ENCODE data around the gene NUMB.
"Not testable (repeated sequence)": the region's sequence is repeated elsewhere in the genome, so short reads cannot be mapped to it uniquely, and the experiment has no call there.

The NUMB gene

GRCh38 chr14:73463411-73463810 is 5.1 kb upstream of the NUMB start:
- DNase-seq = peak; percentile 30 to 34

DNA sequence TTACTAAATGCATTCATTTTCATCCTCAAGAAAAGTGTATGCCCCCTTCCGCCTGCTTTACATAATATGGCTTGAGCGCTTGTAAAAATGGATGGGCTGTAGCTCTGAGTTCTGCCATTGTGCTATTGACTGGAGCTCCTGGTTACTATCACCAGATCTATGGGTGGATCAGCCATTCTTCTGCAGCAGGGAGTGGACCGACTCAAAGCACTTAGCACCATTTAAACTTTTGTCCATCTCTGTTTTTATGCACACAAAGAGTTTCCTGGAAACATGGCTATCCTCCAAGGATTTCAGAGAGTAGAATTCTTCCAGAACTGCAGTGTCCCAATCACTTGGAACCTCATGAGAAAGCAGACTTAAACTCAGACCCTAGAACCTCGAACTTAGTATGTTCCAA is 4.5 kb upstream of the NUMB start:
- DNase-seq = no peak

- DNase-seq = peak; percentile 47 to 54
Measured at GRCh38 chr14:73462048-73462715, 3.8 kb upstream of the NUMB start.

DNA sequence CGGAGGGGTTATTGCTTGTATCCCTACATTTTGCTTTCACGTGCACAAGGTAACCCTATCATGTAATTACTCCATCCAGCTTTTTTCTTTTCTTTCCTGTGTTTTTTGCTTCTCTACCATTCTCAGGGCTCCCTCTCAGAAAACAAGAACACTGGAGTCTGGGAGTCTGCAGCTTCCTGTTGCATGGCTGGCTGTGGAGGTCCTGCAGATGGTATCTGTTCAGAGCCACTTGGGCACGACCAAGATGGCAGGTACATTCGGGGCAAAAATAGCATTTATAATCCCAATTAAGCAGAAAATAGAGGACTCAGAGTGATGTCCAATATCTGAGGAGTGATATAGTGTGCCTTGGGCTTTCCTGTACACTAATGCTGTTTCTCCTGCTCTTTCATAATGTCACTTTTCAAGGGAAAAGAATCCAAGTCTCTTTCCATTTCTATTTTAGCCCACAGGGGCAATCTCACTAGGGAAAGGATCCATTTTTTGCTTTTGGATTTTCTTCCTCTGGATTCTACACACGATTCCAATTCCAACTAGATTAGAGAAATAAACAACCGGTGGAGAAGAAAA is 3.2 kb upstream of the NUMB start:
- DNase-seq = no peak

GRCh38 chr14:73460691-73461127 is 2.4 kb upstream of the NUMB start:
- DNase-seq = no peak

DNA sequence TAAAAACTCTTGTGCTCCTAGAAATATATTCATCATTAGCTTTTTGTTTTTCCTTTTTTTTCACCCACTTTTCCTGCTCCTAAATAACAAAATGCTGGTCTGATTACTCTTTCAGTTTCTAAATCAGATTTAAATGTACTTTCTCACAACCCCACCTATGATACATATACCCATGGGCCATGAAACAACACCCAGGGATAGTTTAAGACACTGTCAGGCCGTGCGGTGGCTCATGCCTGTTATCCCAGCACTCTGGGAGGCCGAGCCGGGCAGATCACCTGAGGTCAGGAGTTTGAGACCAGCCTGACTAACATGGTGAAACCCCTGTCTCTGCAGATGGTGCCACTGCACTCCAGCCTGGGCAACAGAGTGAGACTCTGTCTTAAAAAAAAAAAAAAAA is 1.6 kb upstream of the NUMB start:
- no peak for DNase-seq

DNA sequence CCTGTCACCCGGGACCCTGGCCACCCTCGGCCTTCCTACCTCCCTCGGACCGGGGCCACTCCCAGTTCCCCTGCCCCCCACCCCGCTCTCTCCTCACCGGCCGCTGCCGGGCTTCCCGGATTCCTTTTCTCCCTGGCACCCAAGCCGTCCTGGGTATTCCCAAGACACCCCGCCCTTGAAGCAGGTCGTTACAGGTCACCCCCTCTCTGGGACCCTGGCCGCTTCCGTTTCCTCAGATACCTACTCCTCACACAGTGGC is 493 bp downstream of the NUMB start:
- DNase-seq = peak in 1 of 2 donors; percentile 57

DNA sequence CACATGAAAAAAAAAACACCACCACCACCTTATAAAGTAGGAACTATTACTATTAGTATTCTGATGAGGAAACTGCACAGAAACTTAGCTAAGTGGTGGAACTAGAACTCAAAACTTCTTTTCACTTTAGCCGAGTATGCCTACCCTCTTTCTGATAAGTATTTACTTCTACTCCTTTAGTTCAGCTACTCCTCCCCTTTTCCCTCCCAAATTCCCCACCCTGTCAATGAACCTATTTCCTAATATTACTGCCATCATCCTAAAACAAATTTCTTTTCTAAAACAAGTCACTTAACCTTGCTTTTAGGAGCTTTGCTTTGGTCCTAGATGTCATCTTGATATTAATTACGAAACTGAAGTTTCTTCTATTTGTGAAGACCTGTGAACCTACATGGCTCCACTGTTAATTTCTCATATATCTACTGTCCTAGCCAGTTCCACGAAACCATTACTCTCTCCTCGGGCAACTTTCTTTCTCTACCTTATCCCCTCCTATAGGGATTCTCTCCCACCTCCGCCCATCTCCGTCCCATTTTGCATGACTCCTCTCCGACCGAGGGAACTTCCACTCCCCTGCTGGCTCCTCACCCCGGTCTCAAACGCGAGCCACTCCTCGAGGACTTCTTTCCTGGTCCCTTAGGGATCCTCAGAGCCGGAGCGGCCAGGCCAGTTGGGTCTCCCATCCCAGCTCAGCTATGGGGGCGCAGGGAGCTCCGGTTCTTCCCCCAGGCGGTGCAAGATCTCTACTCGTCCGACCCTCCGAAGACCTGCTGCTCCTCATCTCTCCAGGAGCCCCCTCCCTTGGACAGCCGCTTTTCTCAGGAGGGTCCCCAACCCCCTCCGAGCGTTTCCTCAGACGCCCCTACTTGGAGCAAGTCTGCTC is 1.1 kb downstream of the NUMB start:
- peak in 1 of 2 donors; percentile 57 for DNase-seq

DNA sequence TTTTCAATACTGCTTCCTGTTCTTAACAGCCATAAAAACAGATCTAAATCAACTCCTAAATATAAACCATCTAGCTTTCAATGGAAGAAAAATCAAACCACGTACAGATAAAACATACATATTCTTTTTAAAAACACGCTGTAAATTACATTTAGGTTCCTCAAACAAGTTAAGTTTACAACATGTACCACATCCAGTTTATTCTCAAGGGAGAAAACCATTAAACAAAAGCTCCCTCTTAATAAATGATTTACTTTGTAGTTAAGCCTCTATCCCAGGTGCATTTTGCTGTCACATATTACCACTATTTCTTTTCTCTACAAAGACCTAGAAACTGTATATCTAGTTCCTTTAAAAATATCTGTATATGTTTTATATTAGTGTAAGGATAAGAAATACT is 3.1 kb downstream of the NUMB start:
- no peak for DNase-seq

DNA sequence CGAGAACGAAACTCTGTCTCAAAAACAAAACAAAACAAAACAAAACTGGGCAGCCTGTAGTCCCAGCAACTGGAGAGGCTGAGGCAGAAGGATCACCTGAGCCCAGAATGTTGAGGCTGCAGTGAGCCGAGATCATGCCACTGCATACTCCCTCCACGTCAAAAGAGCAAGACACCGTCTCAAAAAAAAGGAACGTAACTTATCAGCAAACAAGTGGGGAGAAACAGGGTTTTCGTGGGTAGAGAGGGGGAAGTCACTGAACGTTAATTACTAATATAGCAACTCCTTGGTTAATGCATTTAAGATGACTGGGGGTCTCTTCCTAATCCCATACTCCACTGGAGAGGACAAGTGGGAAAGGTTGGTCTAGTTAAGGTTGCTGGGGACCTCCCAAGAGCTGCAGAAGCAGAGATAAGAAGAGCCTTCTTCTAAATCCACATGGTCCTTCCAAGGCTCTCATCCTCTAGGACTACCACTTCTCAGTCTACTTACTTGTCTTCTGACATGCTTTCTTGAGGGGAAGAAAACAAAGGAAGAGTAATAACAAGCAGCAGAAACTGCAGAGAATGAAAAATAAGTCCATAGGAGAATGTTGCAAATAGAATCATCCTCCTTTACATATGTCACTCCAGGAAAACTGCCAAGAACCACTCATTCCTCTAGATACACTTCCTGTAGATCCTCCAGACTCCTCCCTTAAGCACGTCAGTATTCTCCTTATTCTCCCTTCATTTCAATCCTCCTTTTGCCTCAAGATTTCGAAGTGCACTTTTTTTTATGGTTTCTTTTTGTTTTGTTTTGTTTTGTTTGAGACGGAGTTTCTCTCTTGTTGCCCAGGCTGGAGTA is 5.8 kb downstream of the NUMB start:
- DNase-seq = no peak

GRCh38 chr14:73443758-73444157 is 14.6 kb downstream of the NUMB start:
- no peak for DNase-seq

DNA sequence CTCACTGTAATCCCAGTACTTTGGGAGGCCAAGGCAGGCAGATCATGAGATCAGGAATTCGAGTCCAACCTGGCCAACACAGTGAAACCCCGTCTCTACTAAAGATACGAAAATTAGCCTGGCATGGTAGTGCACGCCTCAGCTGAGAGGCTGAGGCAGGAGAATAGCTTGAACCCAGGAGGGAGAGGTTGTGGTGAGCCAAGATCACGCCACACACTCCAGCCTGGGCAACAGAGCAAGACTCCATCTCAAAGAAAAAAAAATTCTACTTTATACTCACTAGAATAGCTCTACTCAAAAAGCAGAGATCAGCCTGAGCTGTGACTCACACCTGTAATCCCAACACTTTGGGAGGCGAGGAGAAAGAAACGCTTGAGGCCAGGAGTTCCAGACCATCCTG is 17.1 kb downstream of the NUMB start:
- DNase-seq = no peak

GRCh38 chr14:73438993-73439392 is 19.4 kb downstream of the NUMB start:
- DNase-seq = no peak

- no peak for DNase-seq
Measured at GRCh38 chr14:73437206-73437605, 21.1 kb downstream of the NUMB start.

- DNase-seq = no peak
Measured at GRCh38 chr14:73432124-73432523, 26.2 kb downstream of the NUMB start.

DNA sequence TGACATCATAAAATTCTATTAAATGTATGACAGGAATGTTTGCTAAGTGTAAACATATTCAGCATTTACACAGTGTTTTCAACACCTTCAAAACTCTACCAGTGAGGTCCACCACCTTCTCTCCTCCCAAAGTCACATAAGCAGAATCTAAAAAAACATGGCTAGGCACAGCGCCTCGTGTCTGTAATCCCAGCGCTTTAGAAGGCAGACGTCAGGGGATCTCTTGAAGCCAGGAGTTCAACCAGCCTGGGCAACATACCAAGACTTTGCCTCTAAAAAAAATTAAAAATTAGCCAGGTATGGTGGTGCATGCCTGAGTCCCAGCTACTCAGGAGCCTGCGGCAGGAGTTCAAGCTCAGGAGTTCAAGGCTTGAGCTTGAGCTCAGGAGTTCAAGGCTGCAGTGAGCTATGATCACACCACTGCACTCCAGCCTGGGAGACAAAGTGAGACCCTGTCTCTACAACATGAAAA is 30.0 kb downstream of the NUMB start:
- no peak for DNase-seq

DNA sequence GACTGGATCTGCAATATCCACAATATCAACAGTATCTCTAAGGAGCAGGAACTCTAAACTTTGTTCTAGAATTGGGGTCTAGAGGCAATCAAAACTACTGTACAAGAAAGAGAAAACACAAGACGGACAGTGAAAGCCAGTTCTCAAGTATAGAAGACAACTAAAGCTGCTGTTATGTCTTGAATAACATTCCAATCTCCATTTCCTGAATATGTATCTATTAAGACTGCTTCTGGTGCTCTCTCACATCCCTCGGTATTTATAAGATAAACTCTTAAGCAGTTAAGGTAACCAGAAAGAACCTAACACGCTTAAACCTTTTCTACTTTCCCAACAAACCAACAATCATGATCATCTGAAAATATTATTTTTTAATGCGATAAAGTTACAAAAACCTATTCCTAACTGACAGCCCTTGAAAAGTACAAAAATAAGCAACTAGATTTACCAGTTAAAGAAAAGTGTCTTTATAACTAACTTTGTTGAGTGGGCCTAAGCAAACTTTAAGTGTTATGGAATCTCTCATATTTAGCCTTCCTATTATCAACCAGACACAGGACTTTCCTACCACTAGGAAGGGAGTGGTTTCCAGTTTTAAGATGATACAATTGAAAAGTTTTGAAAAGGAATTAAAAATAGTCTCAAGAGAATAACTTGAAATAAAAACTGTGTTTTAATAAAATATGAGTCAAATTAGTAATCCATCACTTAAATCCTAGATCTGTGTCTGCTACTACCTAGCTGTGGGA is 30.7 kb downstream of the NUMB start:
- no peak for DNase-seq

DNA sequence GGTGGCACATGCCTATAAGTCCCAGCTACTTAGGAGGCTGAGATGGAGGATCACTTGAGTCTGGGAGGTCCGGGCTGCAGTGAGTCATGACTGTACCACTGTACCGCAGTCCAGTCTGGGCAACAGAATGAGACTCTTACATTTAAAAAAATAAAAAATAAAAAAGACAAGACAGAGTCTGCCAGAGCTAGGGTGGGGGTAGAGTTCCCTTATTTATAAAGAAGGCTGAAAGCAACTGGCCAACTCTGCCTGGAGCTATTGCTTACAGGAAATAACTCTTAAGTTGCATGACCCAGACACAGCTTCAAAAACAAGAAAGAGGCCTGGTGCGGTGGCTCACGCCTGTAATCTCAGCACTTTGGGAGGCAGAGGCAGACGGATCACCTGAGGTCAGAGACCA is 31.5 kb downstream of the NUMB start:
- DNase-seq = no peak

- no peak for DNase-seq
Measured at GRCh38 chr14:73424453-73424852, 33.9 kb downstream of the NUMB start.

DNA sequence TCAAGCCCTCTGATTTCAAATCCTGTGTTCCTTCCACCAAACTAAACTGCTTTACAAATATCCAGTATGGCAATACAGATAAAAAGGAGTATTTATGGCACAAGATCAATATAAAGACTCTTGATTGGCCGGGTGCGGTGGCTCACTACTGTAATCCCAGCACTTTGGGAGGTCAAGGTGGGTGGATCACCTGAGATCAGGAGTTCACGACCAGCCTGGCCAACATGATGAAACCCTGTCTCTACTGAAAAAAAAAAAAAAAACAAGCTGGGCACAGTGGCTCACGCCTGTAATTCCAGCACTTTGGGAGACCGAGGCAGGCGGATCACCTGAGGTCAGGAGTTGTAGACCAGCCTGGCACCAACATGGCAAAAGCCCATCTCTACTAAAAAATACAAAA is 35.3 kb downstream of the NUMB start:
- DNase-seq = not testable (repeated sequence)

DNA sequence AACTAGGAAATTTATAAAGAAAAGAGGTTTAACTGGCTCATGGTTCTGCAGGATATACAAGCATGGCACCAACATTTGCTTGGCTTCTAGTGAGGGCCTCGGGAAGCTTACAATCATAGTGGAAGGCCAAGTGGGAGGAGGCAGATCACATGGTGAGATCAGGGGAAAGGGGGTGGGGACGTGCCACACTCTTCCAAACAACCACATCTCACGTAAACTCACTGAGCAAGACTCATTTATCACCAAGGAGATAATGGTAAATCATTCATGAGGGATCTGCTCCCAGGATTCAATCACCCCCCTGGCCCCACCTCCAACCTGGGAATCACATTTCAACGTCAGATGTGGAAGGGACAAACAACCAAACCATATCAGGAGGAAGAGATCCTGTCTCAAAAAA is 35.8 kb downstream of the NUMB start:
- no peak for DNase-seq

DNA sequence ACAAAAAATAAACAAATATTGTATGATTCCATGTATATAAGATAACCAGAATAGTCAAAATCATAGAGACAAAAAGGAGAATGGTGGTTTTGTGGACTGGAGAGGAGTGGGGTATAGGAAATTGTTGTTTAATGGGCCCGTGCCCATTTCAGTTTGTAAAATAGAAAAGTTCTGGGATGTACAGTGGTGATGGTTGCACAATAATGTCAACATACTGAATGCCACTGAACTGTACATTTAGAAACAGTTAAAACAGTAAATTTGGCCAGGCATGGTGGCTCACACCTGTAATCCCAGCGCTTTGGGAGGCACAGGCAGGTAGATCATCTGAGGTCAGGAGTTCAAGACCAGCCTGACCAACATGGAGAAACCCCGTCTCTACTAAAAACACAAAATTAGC is 40.1 kb downstream of the NUMB start:
- no peak for DNase-seq

All from hippocampal formation (tissue), 2 donors.